SK-N-SH (cell line): Measurements from ENCODE around the gene HAUS3. TPM values are rescaled to one million over a fixed set of nuclear protein-coding genes. Genes with fewer than 3 reads are reported as not detected.
A peak's percentile ranks its signal among the peaks of the same experiment; 100 is the strongest.

Source experiments
- CTCF ChIA-PET: fragments of 300-600, 350-600 bp; formaldehyde crosslinking; extraction: SDS; loops from one replicate; lab custom pipeline; 2021; lab: Yijun Ruan, JAX
- POLR2A ChIA-PET: fragments of 350-600 bp; sonication (Branson Sonifier 250); formaldehyde crosslinking; extraction: SDS; loops from one replicate; lab custom pipeline; 2020; ENCODE audit warnings: antibody characterized with exemption, inconsistent platforms; lab: Yijun Ruan, JAX
- DNase-seq: peaks from one replicate; pipeline ENCODE4 v3.0.0; 2012
- H2AFZ ChIP-seq: fragments of 200-600 bp; sonication (generic); 2 replicates; pipeline ENCODE4 v1.8.1; 2016; ENCODE audit warnings: antibody characterized with exemption, mild to moderate bottlenecking, low read depth
- H3F3A ChIP-seq: fragments of 200-600 bp; sonication (generic); replicated peaks from 2 replicates; pipeline ENCODE3; 2016; ENCODE audit warnings: antibody characterized with exemption, mild to moderate bottlenecking; ENCODE audit not compliant: insufficient read depth
- H3K27ac ChIP-seq, 2 experiments: fragments of 200-500 bp in 1 of 2; fragments of 200-600 bp in 1 of 2; sonication (Bioruptor generic) in 1 of 2; sonication (generic), shearing (Covaris generic) in 1 of 2; 2 replicates each; pipeline versions ENCODE4 v1.5.1 to v1.6.1; 2014 to 2016; ENCODE audit warnings: low read depth in 2 of 2, inconsistent platforms in 1 of 2, low read length in 1 of 2, mild to moderate bottlenecking in 1 of 2, mixed read lengths in 1 of 2
- H3K27me3 ChIP-seq: fragments of 200-600 bp; sonication (generic), shearing (Covaris generic); 2 replicates; pipeline ENCODE4 v1.6.1; 2016; ENCODE audit warnings: mixed run types; ENCODE audit not compliant: insufficient read depth
- H3K36me3 ChIP-seq, 2 experiments: fragments of 200-500 bp in 1 of 2; fragments of 200-600 bp in 1 of 2; sonication (Bioruptor generic) in 1 of 2; sonication (generic) in 1 of 2; replicated peaks in 1 of 2; 2 replicates each; pipeline versions ENCODE3 to v1.5.1; 2014 to 2016; ENCODE audit warnings: low read length in 1 of 2, mild to moderate bottlenecking in 1 of 2; ENCODE audit not compliant: insufficient read depth in 2 of 2, control insufficient read depth in 1 of 2
- H3K4me1 ChIP-seq, 2 experiments: fragments of 200-500 bp in 1 of 2; fragments of 200-600 bp in 1 of 2; sonication (Bioruptor generic) in 1 of 2; sonication (generic), shearing (Covaris generic) in 1 of 2; 2 replicates each; pipeline versions ENCODE4 v1.5.1 to v1.6.1; 2014 to 2016; ENCODE audit warnings: low read depth in 1 of 2, low read length in 1 of 2, mixed run types in 1 of 2; ENCODE audit not compliant: insufficient read depth in 2 of 2, control insufficient read depth in 1 of 2
- H3K4me2 ChIP-seq: fragments of 200-600 bp; sonication (generic), shearing (Covaris generic); 2 replicates; pipeline ENCODE4 v1.6.1; 2017; ENCODE audit warnings: mixed run types
- H3K4me3 ChIP-seq, 2 experiments: fragments of 200-500 bp in 1 of 2; fragments of 200-600 bp in 1 of 2; sonication (Bioruptor generic) in 1 of 2; sonication (generic), shearing (Covaris generic) in 1 of 2; 2 replicates each; pipeline versions ENCODE4 v1.5.1 to v1.8.1; 2014 to 2016; ENCODE audit warnings: low read depth in 2 of 2, inconsistent platforms in 1 of 2, low read length in 1 of 2, mild to moderate bottlenecking in 1 of 2, mixed read lengths in 1 of 2, moderate library complexity in 1 of 2
- H3K79me2 ChIP-seq: fragments of 200-600 bp; sonication (generic); 2 replicates; pipeline ENCODE4 v1.8.1; 2017; ENCODE audit warnings: mild to moderate bottlenecking; ENCODE audit not compliant: insufficient read depth
- H3K9ac ChIP-seq: fragments of 200-600 bp; sonication (generic); 2 replicates; pipeline ENCODE4 v1.6.1; 2017; ENCODE audit warnings: mixed run types
- H3K9me2 ChIP-seq: fragments of 200-600 bp; sonication (generic); 2 replicates; pipeline ENCODE4 v1.6.1; 2017; ENCODE audit warnings: mixed run types
- H3K9me3 ChIP-seq: fragments of 200-600 bp; sonication (generic); 2 replicates; pipeline ENCODE4 v1.6.1; 2017; ENCODE audit warnings: mixed run types, mild to moderate bottlenecking, moderate library complexity
- H4K20me1 ChIP-seq: fragments of 200-600 bp; sonication (generic); 2 replicates; pipeline ENCODE4 v1.6.1; 2017; ENCODE audit warnings: mild to moderate bottlenecking, mixed run types; ENCODE audit not compliant: insufficient read depth
- EP300 ChIP-seq, 2 experiments: IDR thresholded peaks; 2 replicates each; pipeline versions ENCODE4 v1.4.0 to v1.6.1; 2012; ENCODE audit warnings: borderline replicate concordance in 1 of 2, low read depth in 1 of 2, low read length in 1 of 2
- FOSL2 ChIP-seq: IDR thresholded peaks from 2 replicates; pipeline ENCODE4 v1.4.0; 2012; ENCODE audit warnings: low read depth, mild to moderate bottlenecking, moderate library complexity, borderline replicate concordance
- FOXM1 ChIP-seq: IDR thresholded peaks from 2 replicates; pipeline ENCODE4 v1.4.0; 2012; ENCODE audit warnings: low read depth, mild to moderate bottlenecking
- GABPA ChIP-seq: IDR thresholded peaks from 2 replicates; pipeline ENCODE4 v1.4.0; 2012; ENCODE audit warnings: low read depth, mild to moderate bottlenecking
- IRF3 ChIP-seq: fragments of 150-350 bp; IDR thresholded peaks from 2 replicates; pipeline ENCODE4 v1.6.1; 2016; ENCODE audit warnings: mild to moderate bottlenecking, low read depth, low read length
- MAX ChIP-seq: IDR thresholded peaks from 2 replicates; pipeline ENCODE4 v1.4.0; 2012; ENCODE audit warnings: low read depth
- MXI1 ChIP-seq: IDR thresholded peaks from 2 replicates; pipeline ENCODE4 v1.6.1; 2012; ENCODE audit warnings: mild to moderate bottlenecking, low read depth, low read length, improper control_type of control experiment
- NFIC ChIP-seq: IDR thresholded peaks from 2 replicates; pipeline ENCODE4 v1.4.0; 2012; ENCODE audit warnings: borderline replicate concordance
- NRF1 ChIP-seq: IDR thresholded peaks from 2 replicates; pipeline ENCODE4 v1.6.1; 2012; ENCODE audit warnings: low read depth, mild to moderate bottlenecking, low read length
- PBX3 ChIP-seq: IDR thresholded peaks from 2 replicates; pipeline ENCODE4; 2012
- RAD21 ChIP-seq: IDR thresholded peaks from 2 replicates; pipeline ENCODE4 v1.6.1; 2012; ENCODE audit warnings: mild to moderate bottlenecking, low read length
- RFX5 ChIP-seq: IDR thresholded peaks from 2 replicates; pipeline ENCODE4 v1.6.1; 2012; ENCODE audit warnings: mild to moderate bottlenecking, improper control_type of control experiment, low read length
- RXRA ChIP-seq: IDR thresholded peaks from 2 replicates; pipeline ENCODE4 v1.4.0; 2012; ENCODE audit warnings: low read depth, mild to moderate bottlenecking, borderline replicate concordance
- SIN3A ChIP-seq: IDR thresholded peaks from 2 replicates; pipeline ENCODE4 v1.6.1; 2012; ENCODE audit warnings: low read depth, mild to moderate bottlenecking, low read length, moderate library complexity, borderline replicate concordance
- USF1 ChIP-seq: IDR thresholded peaks from 2 replicates; pipeline ENCODE4 v1.4.0; 2012; ENCODE audit warnings: low read depth, borderline replicate concordance
- WGBS: methylation state at CpG from one replicate; pipeline ENCODE4 v1.1.6; 2017; ENCODE audit warnings: low lambda C conversion rate; 5-methylcytosine and 5-hydroxymethylcytosine counted together
- polyA plus RNA-seq, 3 experiments: library from polyadenylated mRNA; depleted of rRNA; stranded (reverse); fragments of >200 nt; gene quantifications; 2 replicates each; pipeline ENCODE4 v1.2.3, GENCODE V29; 2012

HAUS3 gene
- polyA plus RNA-seq, 1 of the 3 experiments (the other 2 are of a cell fraction) = 6.3 TPM

GRCh38 chr4:2269206-2269531 lies 27.2 kb upstream of the HAUS3 start:
- Histone ChIP-seq H3F3A (no peaks in the 10 kb centered on the region), H3K9ac (no peak overlapping the region), H3K4me3 (no peak overlapping the region), H3K27me3 (no peaks in the 10 kb centered on the region), H2AFZ (no peak overlapping the region), H3K4me2 (no peak overlapping the region), H3K27ac (no peak overlapping the region), H3K79me2 (no peaks in the 10 kb centered on the region), H3K9me3 (no peaks in the 10 kb centered on the region), H3K9me2 (no peaks in the 10 kb centered on the region), H4K20me1 (no peaks in the 10 kb centered on the region), H3K36me3 (no peaks in the 10 kb centered on the region), H3K4me1 (peaks cover 0 to 49% of the 10 kb centered on the region in 2 experiments; a peak in 1 of 4 replicates)
- peak; percentile 42 for DNase-seq
- TF ChIP-seq RAD21 = no peak
- no peak for TF ChIP-seq PBX3
- no peak for TF ChIP-seq SIN3A
- TF ChIP-seq EP300 (IDR thresholded peaks at IDR 0.05; ENCODE audit: borderline replicate concordance in 1 of 2, low read depth in 1 of 2, low read length in 1 of 2) = no peak
- no peak for TF ChIP-seq RXRA
- no peak for TF ChIP-seq FOSL2
- no peak for TF ChIP-seq NRF1
- TF ChIP-seq RFX5 = no peak
- TF ChIP-seq NFIC = no peak
- TF ChIP-seq MAX = no peak
- TF ChIP-seq USF1 = no peak
- TF ChIP-seq IRF3 = no peak
- TF ChIP-seq FOXM1 = no peak
- TF ChIP-seq MXI1 = no peak
- no peak for TF ChIP-seq GABPA
- ChIA-PET CTCF (no interaction called here), POLR2A (no interaction called here)
- WGBS = 83% methylated on average over 2 of the region's 6 CpGs
